Hepatic stellate cell (primary cell): ENCODE measurements around the gene KCNN3.

Experiments
- DNase-seq: peaks from one replicate; pipeline ENCODE4 v3.0.0; 2011; ENCODE audit warnings: low spot score

Gene KCNN3

GRCh38 chr1:154860156-154860870, 9.8 kb downstream of the KCNN3 start:
- no peak for DNase-seq

- no peak for DNase-seq
Measured at GRCh38 chr1:154859786-154860155, 10.3 kb downstream of the KCNN3 start.

GRCh38 chr1:154859151-154859785, 10.8 kb downstream of the KCNN3 start:
- DNase-seq = no peak

GRCh38 chr1:154857441-154858215, 12.5 kb downstream of the KCNN3 start:
- DNase-seq = no peak

GRCh38 chr1:154857022-154857421, 13.1 kb downstream of the KCNN3 start:
- no peak for DNase-seq

- no peak for DNase-seq
Measured at GRCh38 chr1:154856544-154856943, 13.5 kb downstream of the KCNN3 start.

GRCh38 chr1:154856049-154856448, 14.0 kb downstream of the KCNN3 start:
- DNase-seq = no peak

- no peak for DNase-seq
Measured at GRCh38 chr1:154855186-154855851, 14.8 kb downstream of the KCNN3 start.

- DNase-seq = no peak
Measured at GRCh38 chr1:154852845-154853244, 17.2 kb downstream of the KCNN3 start.

GRCh38 chr1:154851392-154852177, 18.5 kb downstream of the KCNN3 start:
- no peak for DNase-seq

GRCh38 chr1:154849645-154850131, 20.4 kb downstream of the KCNN3 start:
- DNase-seq = no peak

- no peak for DNase-seq
Measured at GRCh38 chr1:154848983-154849382, 21.1 kb downstream of the KCNN3 start.

GRCh38 chr1:154847891-154848290, 22.2 kb downstream of the KCNN3 start:
- no peak for DNase-seq

- no peak for DNase-seq
Measured at GRCh38 chr1:154846565-154847442, 23.3 kb downstream of the KCNN3 start.

GRCh38 chr1:154845879-154846278, 24.2 kb downstream of the KCNN3 start:
- DNase-seq = no peak

- no peak for DNase-seq
Measured at GRCh38 chr1:154845174-154845573, 24.9 kb downstream of the KCNN3 start.

GRCh38 chr1:154844297-154844681, 25.8 kb downstream of the KCNN3 start:
- DNase-seq = no peak

GRCh38 chr1:154843636-154844296, 26.3 kb downstream of the KCNN3 start:
- DNase-seq = no peak

GRCh38 chr1:154842635-154843034, 27.4 kb downstream of the KCNN3 start:
- no peak for DNase-seq

GRCh38 chr1:154841384-154841783, 28.7 kb downstream of the KCNN3 start:
- no peak for DNase-seq
